ENCODE results near the gene OR2V1.
"Not testable (repeated sequence)": the region's sequence is repeated elsewhere in the genome, so short reads cannot be mapped to it uniquely, and the experiment has no call there.

Gene OR2V1

GRCh38 chr5:181101930-181102674 is 28.9 kb downstream of the OR2V1 start:
- H2AFZ ChIP-seq (ENCODE audit: low read length); H4K20me1 ChIP-seq (ENCODE audit: insufficient read depth, low read length); H3K9me2 ChIP-seq (replicated peaks; ENCODE audit: insufficient read depth, low read length); H3K27me3 ChIP-seq (replicated peaks; ENCODE audit: insufficient read depth, low read length); DNase-seq; H3K4me3 ChIP-seq (ENCODE audit: low read length); H3K36me3 ChIP-seq (replicated peaks; ENCODE audit: insufficient read depth, low read length); H3K4me1 ChIP-seq (ENCODE audit: low read length); H3K9ac ChIP-seq (ENCODE audit: low read length); H3K27ac ChIP-seq (ENCODE audit: low read length); H3K79me2 ChIP-seq (ENCODE audit: low read length); H3K9me3 ChIP-seq (replicated peaks; ENCODE audit: insufficient read depth, low read length); H3F3A ChIP-seq (ENCODE audit: insufficient read depth, low read length); H3K4me2 ChIP-seq (ENCODE audit: low read depth, low read length): not testable (repeated sequence)

GRCh38 chr5:181101030-181101641 is 29.8 kb downstream of the OR2V1 start:
- DNase-seq; H3K79me2 ChIP-seq (ENCODE audit: low read length); H3K27ac ChIP-seq (ENCODE audit: low read length); H3K4me1 ChIP-seq (ENCODE audit: low read length); H3K4me3 ChIP-seq (ENCODE audit: low read length); H2AFZ ChIP-seq (ENCODE audit: low read length); H3K36me3 ChIP-seq (replicated peaks; ENCODE audit: insufficient read depth, low read length); H3K4me2 ChIP-seq (ENCODE audit: low read depth, low read length); H4K20me1 ChIP-seq (ENCODE audit: insufficient read depth, low read length); H3K9ac ChIP-seq (ENCODE audit: low read length); H3K9me3 ChIP-seq (replicated peaks; ENCODE audit: insufficient read depth, low read length); H3F3A ChIP-seq (ENCODE audit: insufficient read depth, low read length); H3K27me3 ChIP-seq (replicated peaks; ENCODE audit: insufficient read depth, low read length); H3K9me2 ChIP-seq (replicated peaks; ENCODE audit: insufficient read depth, low read length): not testable (repeated sequence)

- no peaks in the 10 kb centered on the region for H3K9me3 ChIP-seq (replicated peaks; ENCODE audit: insufficient read depth, low read length)
- DNase-seq: no peak
- H3K4me3 ChIP-seq (ENCODE audit: low read length): no peak overlapping the region
- no peaks in the 10 kb centered on the region for H3K79me2 ChIP-seq (ENCODE audit: low read length)
- H3K27ac ChIP-seq (ENCODE audit: low read length): no peak overlapping the region
- H2AFZ ChIP-seq (ENCODE audit: low read length): no peak overlapping the region
- no peaks in the 10 kb centered on the region for H3F3A ChIP-seq (ENCODE audit: insufficient read depth, low read length)
- no peaks in the 10 kb centered on the region; the same call in 1 of the 2 replicates for H3K27me3 ChIP-seq (replicated peaks; ENCODE audit: insufficient read depth, low read length)
- TF ChIP-seq EZH2 (optimal IDR thresholded peaks at IDR 0.05; ENCODE audit: low read depth, low read length) (no peak), EZH2phosphoT487 (IDR thresholded peaks at IDR 0.05; ENCODE audit: low read length) (no peak), CTCF (IDR thresholded peaks at IDR 0.05; ENCODE audit: low read length) (no peak)
- H3K9ac ChIP-seq (ENCODE audit: low read length): no peak overlapping the region
- H4K20me1 ChIP-seq (ENCODE audit: insufficient read depth, low read length): no peaks in the 10 kb centered on the region
- no peaks in the 10 kb centered on the region for H3K4me1 ChIP-seq (ENCODE audit: low read length)
- H3K9me2 ChIP-seq (replicated peaks; ENCODE audit: insufficient read depth, low read length): no peaks in the 10 kb centered on the region
- H3K4me2 ChIP-seq (ENCODE audit: low read depth, low read length): no peak overlapping the region
- no peaks in the 10 kb centered on the region for H3K36me3 ChIP-seq (replicated peaks; ENCODE audit: insufficient read depth, low read length)
These were observed 30.7 kb downstream of the OR2V1 start for GRCh38 chr5:181100121-181100875.

- no peaks in the 10 kb centered on the region for H3K9me2 ChIP-seq (replicated peaks; ENCODE audit: insufficient read depth, low read length)
- H3K27me3 ChIP-seq (replicated peaks; ENCODE audit: insufficient read depth, low read length): no peaks in the 10 kb centered on the region; the same call in 1 of the 2 replicates
- H3K4me1 ChIP-seq (ENCODE audit: low read length): no peaks in the 10 kb centered on the region
- H3K9me3 ChIP-seq (replicated peaks; ENCODE audit: insufficient read depth, low read length): no peaks in the 10 kb centered on the region
- no peak overlapping the region for H2AFZ ChIP-seq (ENCODE audit: low read length)
- TF ChIP-seq EZH2phosphoT487 (IDR thresholded peaks at IDR 0.05; ENCODE audit: low read length) (no peak), CTCF (IDR thresholded peaks at IDR 0.05; ENCODE audit: low read length) (no peak), EZH2 (optimal IDR thresholded peaks at IDR 0.05; ENCODE audit: low read depth, low read length) (no peak)
- no peak overlapping the region for H3K4me2 ChIP-seq (ENCODE audit: low read depth, low read length)
- DNase-seq: no peak
- no peaks in the 10 kb centered on the region for H3K79me2 ChIP-seq (ENCODE audit: low read length)
- H3K4me3 ChIP-seq (ENCODE audit: low read length): no peak overlapping the region
- H3K27ac ChIP-seq (ENCODE audit: low read length): no peak overlapping the region
- H3K9ac ChIP-seq (ENCODE audit: low read length): no peak overlapping the region
- H3K36me3 ChIP-seq (replicated peaks; ENCODE audit: insufficient read depth, low read length): no peaks in the 10 kb centered on the region
- H4K20me1 ChIP-seq (ENCODE audit: insufficient read depth, low read length): no peaks in the 10 kb centered on the region
- no peaks in the 10 kb centered on the region for H3F3A ChIP-seq (ENCODE audit: insufficient read depth, low read length)
These were observed 31.3 kb downstream of the OR2V1 start for GRCh38 chr5:181099602-181100086.

Data from MM.1S (cell line).